Activated CD4-positive, alpha-beta memory T cell treated with anti-CD3 and anti-CD28 coated beads for 36 hours (primary cell): ENCODE data around the gene AP1AR. TPM values are rescaled to one million over a fixed set of nuclear protein-coding genes. Genes with fewer than 3 reads are reported as not detected.
"Not testable (repeated sequence)": the region's sequence is repeated elsewhere in the genome, so short reads cannot be mapped to it uniquely, and the experiment has no call there.

ENCODE experiments used
- CTCF ChIA-PET: fragments of 350-600 bp; sonication (Branson Sonifier 250); formaldehyde crosslinking; loops from one replicate; lab custom pipeline; 2021; ENCODE audit warnings: antibody characterized with exemption, inconsistent platforms; lab: Charles Lee
- POLR2A ChIA-PET: fragments of 350-600 bp; sonication (Branson Sonifier 250); formaldehyde crosslinking; loops from one replicate; lab custom pipeline; 2021; ENCODE audit warnings: antibody characterized with exemption; lab: Charles Lee
- DNase-seq: peaks from one replicate; pipeline ENCODE4 v3.0.0-alpha.2; 2020
- H3K27ac Mint-ChIP-seq: one replicate; pipeline ENCODE4 v1.8.0; 2021; ENCODE audit warnings: mixed read lengths
- H3K27me3 Mint-ChIP-seq: one replicate; pipeline ENCODE4 v1.8.0; 2021; ENCODE audit warnings: mixed read lengths
- H3K36me3 Mint-ChIP-seq: one replicate; pipeline ENCODE4 v1.8.0; 2021; ENCODE audit warnings: mixed read lengths
- H3K4me1 Mint-ChIP-seq: one replicate; pipeline ENCODE4 v1.8.0; 2021; ENCODE audit warnings: low read depth, mixed read lengths
- H3K4me3 Mint-ChIP-seq: one replicate; pipeline ENCODE4 v1.8.0; 2021; ENCODE audit warnings: mild to moderate bottlenecking, mixed read lengths
- H3K9me3 Mint-ChIP-seq: one replicate; pipeline ENCODE4 v1.8.0; 2021; ENCODE audit warnings: mixed read lengths
- intact Hi-C: fragments of 100-400 bp; cut with micrococcal nuclease; formaldehyde crosslinking; loops from one replicate; pipeline ENCODE4 v1.15.1; 2023
- total RNA-seq, 2 experiments: library from RNA; stranded (reverse); gene quantifications; one replicate each; pipeline ENCODE4 v1.2.3, GENCODE V29; 2021

AP1AR gene
- total RNA-seq, 2 experiments from 2014 or later: 15.4 to 19.1 TPM

GRCh38 chr4:112299721-112300120, 68.1 kb downstream of the AP1AR start:
- POLR2A ChIA-PET: interaction anchor here (1.0 kb wide), 1 partner anchor 14 kb away, joined by 4 read pairs; the partner anchor contains the start of gene TIFA
- no peak overlapping the region for H3K4me3 Mint-ChIP-seq

GRCh38 chr4:112302320-112303274, 71.0 kb downstream of the AP1AR start:
- CTCF ChIA-PET: interaction anchor here (1.0 to 1.9 kb wide), 4 partner anchors 17 to 25 kb away, joined by 4 to 5 read pairs (median 4); partner anchors contain the start of gene TIFA
- H3K4me1 Mint-ChIP-seq: peaks cover 21% of the 10 kb centered on the region
- POLR2A ChIA-PET: interaction anchor here (0.8 to 1.9 kb wide), 4 partner anchors 12 to 20 kb away, joined by 3 to 4 read pairs (median 4); partner anchors contain the start of gene TIFA

More at GRCh38 chr4:112299721-112300120, 68.1 kb downstream of the AP1AR start:
- CTCF ChIA-PET: interaction anchor here (0.7 kb wide), 1 partner anchor 65 kb away, joined by 4 read pairs; no protein-coding TSS in a partner anchor
- no peaks in the 10 kb centered on the region for H3K36me3 Mint-ChIP-seq
- no peak overlapping the region for H3K27ac Mint-ChIP-seq
- DNase-seq: no peak
- peaks cover 22% of the 10 kb centered on the region for H3K4me1 Mint-ChIP-seq
- no peaks in the 10 kb centered on the region for H3K27me3 Mint-ChIP-seq
- intact Hi-C loops: no loop called here
- H3K9me3 Mint-ChIP-seq: no peaks in the 10 kb centered on the region

GRCh38 chr4:112305477-112305876, 73.9 kb downstream of the AP1AR start:
- H3K9me3 Mint-ChIP-seq, H3K27ac Mint-ChIP-seq, H3K4me3 Mint-ChIP-seq, H3K4me1 Mint-ChIP-seq, POLR2A ChIA-PET, H3K27me3 Mint-ChIP-seq, CTCF ChIA-PET, intact Hi-C loops, DNase-seq, H3K36me3 Mint-ChIP-seq: not testable (repeated sequence)

More at GRCh38 chr4:112302320-112303274, 71.0 kb downstream of the AP1AR start:
- Mint-ChIP-seq H3K27ac (no peak overlapping the region), H3K36me3 (peaks cover 3% of the 10 kb centered on the region), H3K9me3 (no peaks in the 10 kb centered on the region), H3K4me3 (no peak overlapping the region), H3K27me3 (no peaks in the 10 kb centered on the region)
- intact Hi-C loops: loop anchor here (1.0 to 2.0 kb wide), 2 partner anchors 12 to 16 kb away; no protein-coding TSS in a partner anchor
- DNase-seq: peak; percentile 29

- POLR2A ChIA-PET, H3K27me3 Mint-ChIP-seq, H3K4me3 Mint-ChIP-seq, H3K4me1 Mint-ChIP-seq, intact Hi-C loops, H3K9me3 Mint-ChIP-seq, DNase-seq, H3K27ac Mint-ChIP-seq: not testable (repeated sequence)
- H3K36me3 Mint-ChIP-seq: peaks cover 10% of the 10 kb centered on the region
- CTCF ChIA-PET: interaction anchor here (0.6 to 2.1 kb wide), 5 partner anchors 13 to 210 kb away, joined by 3 to 6 read pairs (median 4); no protein-coding TSS in a partner anchor
Observed at GRCh38 chr4:112309263-112309791, 77.7 kb downstream of the AP1AR start.

- Mint-ChIP-seq H3K4me1 (peaks cover 9% of the 10 kb centered on the region), H3K36me3 (peaks cover 14% of the 10 kb centered on the region), H3K27ac (no peak overlapping the region), H3K27me3 (no peaks in the 10 kb centered on the region), H3K4me3 (no peak overlapping the region), H3K9me3 (no peaks in the 10 kb centered on the region)
- DNase-seq: no peak
- intact Hi-C loops: no loop called here
- POLR2A ChIA-PET: no interaction called here
- CTCF ChIA-PET: no interaction called here
Observed at GRCh38 chr4:112311516-112311915, 79.9 kb downstream of the AP1AR start.

- Mint-ChIP-seq H3K4me1 (peaks cover 5% of the 10 kb centered on the region), H3K4me3 (no peak overlapping the region), H3K36me3 (peaks cover 16% of the 10 kb centered on the region), H3K27ac (no peak overlapping the region), H3K9me3 (no peaks in the 10 kb centered on the region), H3K27me3 (no peaks in the 10 kb centered on the region)
- POLR2A ChIA-PET: no interaction called here
- DNase-seq: no peak
- CTCF ChIA-PET: interaction anchor here (1.0 kb wide), 1 partner anchor 10 kb away, joined by 4 read pairs; no protein-coding TSS in a partner anchor
- intact Hi-C loops: no loop called here
Observed at GRCh38 chr4:112312610-112313239, 81.1 kb downstream of the AP1AR start.

GRCh38 chr4:112315446-112315845, 83.9 kb downstream of the AP1AR start:
- H3K4me3 Mint-ChIP-seq: no peak overlapping the region
- H3K9me3 Mint-ChIP-seq: no peaks in the 10 kb centered on the region
- H3K36me3 Mint-ChIP-seq: peaks cover 10% of the 10 kb centered on the region
- POLR2A ChIA-PET: no interaction called here
- H3K27ac Mint-ChIP-seq: no peak overlapping the region
- no peaks in the 10 kb centered on the region for H3K27me3 Mint-ChIP-seq
- peaks cover 14% of the 10 kb centered on the region for H3K4me1 Mint-ChIP-seq
- DNase-seq: no peak
- intact Hi-C loops: loop anchor here (5.0 kb wide), 1 partner anchor 218 kb away; no protein-coding TSS in a partner anchor
- CTCF ChIA-PET: no interaction called here

- no peaks in the 10 kb centered on the region for H3K27me3 Mint-ChIP-seq
- intact Hi-C loops: loop anchor here (5.0 kb wide), 1 partner anchor 219 kb away; no protein-coding TSS in a partner anchor
- H3K4me3 Mint-ChIP-seq: no peak overlapping the region
- peaks cover 16% of the 10 kb centered on the region for H3K4me1 Mint-ChIP-seq
- no peak overlapping the region for H3K27ac Mint-ChIP-seq
- ChIA-PET POLR2A (no interaction called here), CTCF (no interaction called here)
- DNase-seq: no peak
- H3K36me3 Mint-ChIP-seq: peaks cover 10% of the 10 kb centered on the region
- no peaks in the 10 kb centered on the region for H3K9me3 Mint-ChIP-seq
Observed at GRCh38 chr4:112316360-112316759, 84.8 kb downstream of the AP1AR start.

- Mint-ChIP-seq H3K4me1 (peaks cover 22% of the 10 kb centered on the region), H3K4me3 (no peak overlapping the region), H3K9me3 (no peaks in the 10 kb centered on the region), H3K27me3 (no peaks in the 10 kb centered on the region), H3K27ac (no peak overlapping the region), H3K36me3 (peaks cover 8% of the 10 kb centered on the region)
- ChIA-PET POLR2A (no interaction called here), CTCF (no interaction called here)
- intact Hi-C loops: loop anchor here (1.0 to 5.0 kb wide), 3 partner anchors 16 to 221 kb away; no protein-coding TSS in a partner anchor
- no peak for DNase-seq
Observed at GRCh38 chr4:112318239-112319142, 86.9 kb downstream of the AP1AR start.
